ENCODE results near the gene ADAD2.
"Not testable (repeated sequence)": the region's sequence is repeated elsewhere in the genome, so short reads cannot be mapped to it uniquely, and the experiment has no call there.

The ADAD2 gene

GRCh38 chr16:84196727-84197394, 5.9 kb downstream of the ADAD2 start:
- FAIRE-seq: no peak

- no peak for FAIRE-seq
Observed at GRCh38 chr16:84197466-84198128, 6.6 kb downstream of the ADAD2 start.

- no peak for FAIRE-seq
Observed at GRCh38 chr16:84198401-84198800, 7.4 kb downstream of the ADAD2 start.

DNA sequence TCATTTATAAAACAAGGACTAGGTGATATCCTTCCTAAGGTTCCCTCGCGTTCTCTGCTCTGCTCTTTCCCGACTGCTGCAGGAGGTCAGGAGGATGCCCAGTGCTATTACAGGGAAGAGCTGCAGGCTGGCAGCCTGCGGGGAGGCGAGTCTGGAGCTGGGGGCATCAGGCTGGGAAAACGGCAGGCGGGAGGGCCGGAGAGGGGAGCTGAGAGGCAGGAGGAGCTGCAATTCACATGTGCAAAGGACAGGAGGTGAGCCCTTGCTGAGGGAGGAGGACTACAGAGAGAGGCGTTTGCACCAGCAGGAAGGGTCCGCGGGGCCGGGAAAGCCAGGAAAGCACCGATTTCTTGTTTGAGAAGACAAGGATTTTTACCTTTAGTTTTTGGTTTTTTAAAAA, 8.1 kb downstream of the ADAD2 start:
- no peak for FAIRE-seq

GRCh38 chr16:84199861-84200260, 8.9 kb downstream of the ADAD2 start:
- FAIRE-seq: no peak

- FAIRE-seq: not testable (repeated sequence)
Observed at GRCh38 chr16:84204551-84204950, 13.6 kb downstream of the ADAD2 start.

DNA sequence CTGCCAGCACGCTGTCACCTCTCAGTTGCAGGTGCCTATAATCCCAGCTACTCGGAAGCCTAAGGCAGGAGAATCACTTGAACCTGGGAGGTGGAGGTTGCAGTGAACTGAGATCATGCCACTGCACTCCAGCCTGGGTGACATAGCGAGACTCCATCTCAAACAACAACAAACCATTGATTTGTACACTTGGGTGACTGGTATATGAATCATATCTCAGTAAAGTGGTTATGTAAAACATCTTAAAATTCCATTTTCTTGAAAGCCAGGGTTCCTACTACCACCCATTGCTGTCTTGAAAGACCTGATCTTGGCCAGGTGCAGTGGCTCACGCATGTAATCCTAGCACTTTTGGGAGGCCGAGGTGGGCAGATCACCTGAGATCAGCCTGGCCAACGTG, 14.2 kb downstream of the ADAD2 start:
- not testable (repeated sequence) for FAIRE-seq

DNA sequence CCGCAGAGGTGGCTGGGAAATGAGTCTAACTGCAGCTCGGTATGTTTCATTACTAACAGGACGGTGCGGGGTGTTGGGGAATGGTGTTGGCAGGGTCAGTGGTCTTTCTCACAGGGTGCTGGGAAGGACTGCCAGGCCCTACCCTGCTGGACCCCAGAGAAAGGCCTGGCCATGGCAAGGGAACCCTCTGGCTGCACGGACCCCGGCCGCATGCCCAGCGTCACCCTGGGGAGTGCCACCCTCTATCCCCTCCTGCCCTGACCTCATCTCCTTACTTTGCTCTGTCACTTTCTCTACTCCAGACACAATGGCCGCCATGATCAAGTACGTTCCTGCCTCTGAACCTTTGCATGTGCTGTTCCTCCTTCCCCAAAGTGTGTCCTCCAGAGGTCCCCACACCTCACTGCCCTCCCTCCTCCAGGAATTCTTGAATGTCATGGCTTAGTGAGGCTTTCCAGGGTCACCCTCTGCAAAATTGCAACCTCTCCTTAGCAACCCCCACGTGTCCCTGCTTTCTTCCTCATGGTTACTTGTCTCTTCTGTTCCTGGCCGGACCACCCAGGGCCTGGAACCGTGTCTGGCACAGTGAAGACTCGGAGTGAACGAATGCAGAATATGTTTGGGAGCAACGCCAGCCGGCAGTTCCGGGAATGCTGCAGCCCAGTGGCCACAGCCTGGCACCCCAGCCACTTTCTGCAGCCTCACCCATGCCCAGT, 15.2 kb downstream of the ADAD2 start:
- no peak for FAIRE-seq

- FAIRE-seq: no peak
Observed at GRCh38 chr16:84207251-84207650, 16.3 kb downstream of the ADAD2 start.

DNA sequence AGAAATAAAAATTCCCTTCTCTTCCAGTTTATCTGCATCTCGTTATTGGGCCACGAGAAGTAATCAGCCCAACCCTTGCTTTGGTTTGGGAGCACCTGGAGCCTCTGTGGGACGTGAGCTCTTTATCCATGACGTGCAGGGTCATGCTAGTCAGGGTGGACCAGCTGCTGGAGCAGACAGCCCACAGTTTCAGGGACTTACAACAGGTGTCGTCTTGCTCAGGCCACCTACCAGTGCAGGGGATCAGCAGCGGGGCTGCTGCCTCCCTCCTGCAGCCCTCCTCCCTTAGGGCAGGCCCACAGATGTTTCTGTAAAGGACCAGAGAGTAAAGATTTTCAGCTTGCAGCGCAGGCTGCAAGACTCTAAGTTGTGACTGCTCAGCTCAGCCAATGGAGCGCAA, 16.9 kb downstream of the ADAD2 start:
- no peak for FAIRE-seq

DNA sequence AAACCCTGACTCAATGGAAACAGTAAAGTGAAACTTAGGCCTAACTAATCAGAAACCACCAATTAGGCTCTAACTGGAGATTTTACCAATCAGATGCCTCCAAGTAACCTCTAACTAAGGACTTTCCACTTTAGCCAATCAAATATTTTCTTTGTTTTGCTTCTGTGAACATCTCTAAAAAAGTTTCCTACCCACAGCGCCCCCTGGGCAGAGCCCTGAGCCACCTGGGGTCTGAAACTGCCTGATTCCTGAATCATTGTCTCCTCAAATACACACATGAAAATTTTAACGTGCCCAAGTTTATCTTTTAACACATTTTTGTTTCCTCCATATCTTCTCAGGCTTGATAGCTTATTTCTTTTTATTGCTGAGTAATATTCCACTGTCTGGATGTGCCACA, 19.0 kb downstream of the ADAD2 start:
- no peak for FAIRE-seq

GRCh38 chr16:84212154-84212553, 21.2 kb downstream of the ADAD2 start:
- FAIRE-seq: no peak

DNA sequence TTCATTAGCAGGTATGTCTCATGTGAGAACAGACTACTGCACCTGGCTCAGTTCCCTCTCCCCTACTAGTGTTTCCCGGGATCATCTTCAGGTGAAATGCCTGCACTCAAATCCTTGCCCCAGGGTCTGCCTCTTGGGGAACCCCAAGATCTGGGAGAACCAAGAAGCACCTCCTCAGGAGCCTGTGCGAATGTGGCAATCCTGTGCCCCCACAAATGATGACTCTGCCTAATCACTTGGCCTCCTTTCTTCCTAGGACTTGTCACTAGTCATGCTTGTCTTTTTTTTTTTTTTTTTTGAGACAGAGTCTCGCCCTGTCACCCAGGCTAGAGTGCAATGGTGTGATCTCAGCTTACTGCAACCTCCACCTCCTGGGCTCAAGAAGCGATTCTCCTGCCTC, 21.7 kb downstream of the ADAD2 start:
- no peak for FAIRE-seq

GRCh38 chr16:84214451-84215066, 23.6 kb downstream of the ADAD2 start:
- FAIRE-seq: no peak

- no peak for FAIRE-seq
Observed at GRCh38 chr16:84215531-84215930, 24.6 kb downstream of the ADAD2 start.

DNA sequence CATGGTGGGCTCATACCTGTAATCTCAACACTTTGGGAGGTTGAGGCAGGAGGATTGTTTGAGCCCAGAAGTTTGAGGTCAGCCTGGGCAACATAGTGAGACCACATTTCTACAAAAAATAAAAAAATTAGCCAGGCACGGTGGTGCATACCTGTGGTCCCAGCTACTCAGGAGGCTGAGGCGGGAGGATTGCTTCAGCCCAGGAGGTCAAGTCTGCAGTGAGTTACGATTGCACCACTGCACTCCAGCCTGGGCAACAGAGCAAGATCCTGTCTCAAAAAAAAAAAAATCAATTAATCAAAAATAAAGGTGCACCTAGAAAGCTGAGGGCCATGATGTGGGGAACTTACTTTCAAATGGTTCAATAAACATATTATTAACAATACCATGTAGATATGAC, 25.2 kb downstream of the ADAD2 start:
- FAIRE-seq: not testable (repeated sequence)

GRCh38 chr16:84218176-84218823, 27.3 kb downstream of the ADAD2 start:
- no peak for FAIRE-seq

GRCh38 chr16:84218956-84219355, 28.0 kb downstream of the ADAD2 start:
- no peak for FAIRE-seq

DNA sequence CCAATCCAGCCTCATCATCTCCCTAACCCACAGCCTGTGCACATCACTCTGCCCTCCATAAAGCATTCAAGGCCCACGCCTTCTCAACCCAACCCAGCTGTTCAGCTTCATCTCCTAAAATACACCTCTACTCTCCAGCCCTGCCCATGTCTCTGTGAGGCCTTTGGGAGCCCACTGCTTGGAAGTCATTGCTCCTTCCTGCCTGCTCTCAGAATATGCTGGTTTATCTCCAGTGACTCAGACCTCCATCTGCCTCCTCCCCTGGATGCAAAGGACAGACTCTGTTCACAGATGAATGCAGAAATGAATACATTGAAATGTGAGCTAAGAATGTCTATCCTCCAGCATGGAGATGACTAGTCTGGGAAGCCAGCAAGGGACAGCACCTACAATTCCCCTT, 29.9 kb downstream of the ADAD2 start:
- no peak for FAIRE-seq

DNA sequence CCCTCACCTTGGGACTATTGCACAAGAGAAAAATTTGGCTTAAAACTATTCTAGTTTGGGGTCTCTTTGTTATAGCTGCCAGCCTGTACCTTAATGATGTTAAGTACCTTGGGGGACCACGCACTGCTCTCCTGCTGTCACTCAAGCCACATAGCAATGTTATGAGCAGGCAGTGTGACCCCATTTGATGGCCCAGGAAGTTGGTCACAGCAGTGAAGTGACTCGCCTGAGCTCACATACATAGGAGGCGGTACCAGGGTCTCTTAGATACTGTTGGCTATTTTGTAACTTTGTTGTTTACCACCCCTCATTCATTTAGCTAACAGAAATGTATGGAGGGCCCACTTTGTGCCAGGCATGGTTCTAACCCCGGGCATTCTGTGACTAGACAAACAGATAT, 32.5 kb downstream of the ADAD2 start:
- no peak for FAIRE-seq

DNA sequence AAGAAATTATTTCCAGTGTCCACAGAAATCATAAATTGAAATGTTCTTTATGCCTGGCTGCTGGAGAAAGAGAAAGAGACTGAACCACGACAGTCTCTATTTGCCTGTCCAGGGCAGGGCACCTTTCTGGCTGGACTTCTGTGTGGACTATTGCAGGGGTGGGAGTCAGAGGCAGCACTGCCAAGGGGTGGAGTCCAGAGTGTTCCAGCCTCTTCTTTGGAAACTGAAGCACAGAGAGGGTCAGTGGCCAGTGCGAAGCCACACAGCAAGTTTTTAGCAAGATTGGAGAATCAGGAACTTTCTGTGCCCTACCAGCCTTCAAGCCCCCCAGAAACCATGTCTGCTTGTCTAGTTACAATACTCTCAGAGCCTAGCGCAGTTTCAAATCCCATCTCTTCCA, 33.6 kb downstream of the ADAD2 start:
- no peak for FAIRE-seq

DNA sequence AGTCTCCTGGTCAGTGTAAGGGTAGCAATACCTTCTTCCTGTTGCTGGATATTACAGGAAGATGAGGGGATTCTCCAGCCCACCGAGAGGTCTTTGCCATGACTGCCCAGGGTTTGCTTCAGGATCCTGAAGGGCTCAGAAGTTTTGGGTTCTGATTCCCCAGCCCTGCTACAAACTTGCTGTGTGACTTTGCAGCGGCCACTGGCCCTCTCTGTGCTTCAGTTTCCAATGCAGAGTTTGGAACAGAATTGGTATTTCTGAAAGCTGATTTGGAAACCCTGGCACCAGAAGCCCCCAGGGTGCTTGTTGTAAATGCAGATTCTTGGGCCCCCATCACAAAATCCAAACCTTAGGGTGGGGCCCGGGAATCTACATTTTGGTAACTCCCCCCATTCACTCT, 34.2 kb downstream of the ADAD2 start:
- no peak for FAIRE-seq

GRCh38 chr16:84225571-84225970, 34.6 kb downstream of the ADAD2 start:
- no peak for FAIRE-seq

All from A204.1 (cell line).